ENCODE data around the gene NSA2.

NSA2 gene

GRCh38 chr5:74801197-74801596 lies 34.1 kb downstream of the NSA2 start:
- Histone ChIP-seq H3K4me3 (ENCODE audit: low read depth, low read length) (no peak overlapping the region), H3K36me3 (ENCODE audit: control insufficient read depth in 2 of 2, insufficient read depth in 1 of 2, low read length in 2 of 2) (peaks cover 12 to 50% of the 10 kb centered on the region in 2 experiments), H3K27ac (ENCODE audit: extremely low read depth, low read depth, low read length) (no peak overlapping the region), H3K4me1 (ENCODE audit: control insufficient read depth, insufficient read depth, low read length) (peaks cover under 1% of the 10 kb centered on the region; the same call in 1 of the 2 replicates), H3K9me3 (ENCODE audit: control insufficient read depth, insufficient read depth, low read depth, low read length) (no peaks in the 10 kb centered on the region)
- TF ChIP-seq ZNF621 (tag by site-specific recombination; IDR thresholded peaks at IDR 0.05) (no peak), PRDM6 (tag by site-specific recombination; IDR thresholded peaks at IDR 0.05) (no peak), ZFP69B (tag by site-specific recombination; IDR thresholded peaks at IDR 0.05) (no peak), ZFHX2 (tag by site-specific recombination; conservative IDR thresholded peaks at IDR 0.05) (no peak), GFI1B (tag by site-specific recombination; IDR thresholded peaks at IDR 0.05) (no peak), ZNF423 (tag by site-specific recombination; IDR thresholded peaks at IDR 0.05) (no peak), ZNF843 (tag by site-specific recombination; IDR thresholded peaks at IDR 0.05) (no peak), KLF9 (tag by site-specific recombination; IDR thresholded peaks at IDR 0.05; ENCODE audit: low read depth) (no peak), ZNF138 (tag by site-specific recombination; IDR thresholded peaks at IDR 0.05; ENCODE audit: borderline replicate concordance) (no peak), ZXDB (tag by site-specific recombination; IDR thresholded peaks at IDR 0.05) (no peak), BCL11B (tag by site-specific recombination; IDR thresholded peaks at IDR 0.05; ENCODE audit: low read depth) (no peak)
- TF ChIP-seq, protein P1, sequence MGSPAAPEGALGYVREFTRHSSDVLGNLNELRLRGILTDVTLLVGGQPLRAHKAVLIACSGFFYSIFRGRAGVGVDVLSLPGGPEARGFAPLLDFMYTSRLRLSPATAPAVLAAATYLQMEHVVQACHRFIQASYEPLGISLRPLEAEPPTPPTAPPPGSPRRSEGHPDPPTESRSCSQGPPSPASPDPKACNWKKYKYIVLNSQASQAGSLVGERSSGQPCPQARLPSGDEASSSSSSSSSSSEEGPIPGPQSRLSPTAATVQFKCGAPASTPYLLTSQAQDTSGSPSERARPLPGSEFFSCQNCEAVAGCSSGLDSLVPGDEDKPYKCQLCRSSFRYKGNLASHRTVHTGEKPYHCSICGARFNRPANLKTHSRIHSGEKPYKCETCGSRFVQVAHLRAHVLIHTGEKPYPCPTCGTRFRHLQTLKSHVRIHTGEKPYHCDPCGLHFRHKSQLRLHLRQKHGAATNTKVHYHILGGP (tag by site-specific recombination; IDR thresholded peaks at IDR 0.05) = no peak
- CTCF ChIA-PET = interaction anchor here (0.8 to 1.2 kb wide), 2 partner anchors 34 to 249 kb away, joined by 3 read pairs; no protein-coding TSS in a partner anchor
- POLR2A ChIA-PET = no interaction called here

- H3K4me3 ChIP-seq (ENCODE audit: low read depth, low read length) = no peak overlapping the region
- H3K36me3 ChIP-seq (ENCODE audit: control insufficient read depth in 2 of 2, insufficient read depth in 1 of 2, low read length in 2 of 2) = peaks cover 11 to 46% of the 10 kb centered on the region in 2 experiments
- POLR2A ChIA-PET = no interaction called here
- H3K4me1 ChIP-seq (ENCODE audit: control insufficient read depth, insufficient read depth, low read length) = peaks cover 3% of the 10 kb centered on the region
- no peaks in the 10 kb centered on the region for H3K9me3 ChIP-seq (ENCODE audit: control insufficient read depth, insufficient read depth, low read depth, low read length)
- H3K27ac ChIP-seq (ENCODE audit: extremely low read depth, low read depth, low read length) = no peak overlapping the region
- CTCF ChIA-PET = interaction anchor here (1.2 kb wide), 1 partner anchor 34 kb away, joined by 3 read pairs; no protein-coding TSS in a partner anchor
- no peak for TF ChIP-seq SP3 (tag by site-specific recombination; IDR thresholded peaks at IDR 0.05)
- no peak for TF ChIP-seq MEIS1 (CRISPR knock-in tag; IDR thresholded peaks at IDR 0.05; ENCODE audit: borderline replicate concordance)
- no peak for TF ChIP-seq KLF9 (tag by site-specific recombination; IDR thresholded peaks at IDR 0.05; ENCODE audit: low read depth)
- TF ChIP-seq ZNF350 (tag by site-specific recombination; IDR thresholded peaks at IDR 0.05) = no peak
- no peak for TF ChIP-seq ZNF621 (tag by site-specific recombination; IDR thresholded peaks at IDR 0.05)
- TF ChIP-seq, protein P2, sequence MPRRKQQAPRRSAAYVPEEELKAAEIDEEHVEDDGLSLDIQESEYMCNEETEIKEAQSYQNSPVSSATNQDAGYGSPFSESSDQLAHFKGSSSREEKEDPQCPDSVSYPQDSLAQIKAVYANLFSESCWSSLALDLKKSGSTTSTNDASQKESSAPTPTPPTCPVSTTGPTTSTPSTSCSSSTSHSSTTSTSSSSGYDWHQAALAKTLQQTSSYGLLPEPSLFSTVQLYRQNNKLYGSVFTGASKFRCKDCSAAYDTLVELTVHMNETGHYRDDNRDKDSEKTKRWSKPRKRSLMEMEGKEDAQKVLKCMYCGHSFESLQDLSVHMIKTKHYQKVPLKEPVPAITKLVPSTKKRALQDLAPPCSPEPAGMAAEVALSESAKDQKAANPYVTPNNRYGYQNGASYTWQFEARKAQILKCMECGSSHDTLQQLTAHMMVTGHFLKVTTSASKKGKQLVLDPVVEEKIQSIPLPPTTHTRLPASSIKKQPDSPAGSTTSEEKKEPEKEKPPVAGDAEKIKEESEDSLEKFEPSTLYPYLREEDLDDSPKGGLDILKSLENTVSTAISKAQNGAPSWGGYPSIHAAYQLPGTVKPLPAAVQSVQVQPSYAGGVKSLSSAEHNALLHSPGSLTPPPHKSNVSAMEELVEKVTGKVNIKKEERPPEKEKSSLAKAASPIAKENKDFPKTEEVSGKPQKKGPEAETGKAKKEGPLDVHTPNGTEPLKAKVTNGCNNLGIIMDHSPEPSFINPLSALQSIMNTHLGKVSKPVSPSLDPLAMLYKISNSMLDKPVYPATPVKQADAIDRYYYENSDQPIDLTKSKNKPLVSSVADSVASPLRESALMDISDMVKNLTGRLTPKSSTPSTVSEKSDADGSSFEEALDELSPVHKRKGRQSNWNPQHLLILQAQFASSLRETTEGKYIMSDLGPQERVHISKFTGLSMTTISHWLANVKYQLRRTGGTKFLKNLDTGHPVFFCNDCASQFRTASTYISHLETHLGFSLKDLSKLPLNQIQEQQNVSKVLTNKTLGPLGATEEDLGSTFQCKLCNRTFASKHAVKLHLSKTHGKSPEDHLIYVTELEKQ (tag by site-specific recombination; IDR thresholded peaks at IDR 0.05; ENCODE audit: borderline replicate concordance) = no peak
- TF ChIP-seq ZNF843 (tag by site-specific recombination; IDR thresholded peaks at IDR 0.05) = no peak
- TF ChIP-seq ZNF221 (tag by site-specific recombination; IDR thresholded peaks at IDR 0.05; ENCODE audit: borderline replicate concordance) = no peak
These were observed 34.9 kb downstream of the NSA2 start for GRCh38 chr5:74801941-74802340.
